Measurements from ENCODE around the gene HELQ. TPM values are rescaled to one million over a fixed set of nuclear protein-coding genes. Genes with fewer than 3 reads are reported as not detected.

The HELQ gene
- total RNA-seq, 6 donors from 2014 or later = 8.9 to 26.2 (median 14.6) TPM

DNA sequence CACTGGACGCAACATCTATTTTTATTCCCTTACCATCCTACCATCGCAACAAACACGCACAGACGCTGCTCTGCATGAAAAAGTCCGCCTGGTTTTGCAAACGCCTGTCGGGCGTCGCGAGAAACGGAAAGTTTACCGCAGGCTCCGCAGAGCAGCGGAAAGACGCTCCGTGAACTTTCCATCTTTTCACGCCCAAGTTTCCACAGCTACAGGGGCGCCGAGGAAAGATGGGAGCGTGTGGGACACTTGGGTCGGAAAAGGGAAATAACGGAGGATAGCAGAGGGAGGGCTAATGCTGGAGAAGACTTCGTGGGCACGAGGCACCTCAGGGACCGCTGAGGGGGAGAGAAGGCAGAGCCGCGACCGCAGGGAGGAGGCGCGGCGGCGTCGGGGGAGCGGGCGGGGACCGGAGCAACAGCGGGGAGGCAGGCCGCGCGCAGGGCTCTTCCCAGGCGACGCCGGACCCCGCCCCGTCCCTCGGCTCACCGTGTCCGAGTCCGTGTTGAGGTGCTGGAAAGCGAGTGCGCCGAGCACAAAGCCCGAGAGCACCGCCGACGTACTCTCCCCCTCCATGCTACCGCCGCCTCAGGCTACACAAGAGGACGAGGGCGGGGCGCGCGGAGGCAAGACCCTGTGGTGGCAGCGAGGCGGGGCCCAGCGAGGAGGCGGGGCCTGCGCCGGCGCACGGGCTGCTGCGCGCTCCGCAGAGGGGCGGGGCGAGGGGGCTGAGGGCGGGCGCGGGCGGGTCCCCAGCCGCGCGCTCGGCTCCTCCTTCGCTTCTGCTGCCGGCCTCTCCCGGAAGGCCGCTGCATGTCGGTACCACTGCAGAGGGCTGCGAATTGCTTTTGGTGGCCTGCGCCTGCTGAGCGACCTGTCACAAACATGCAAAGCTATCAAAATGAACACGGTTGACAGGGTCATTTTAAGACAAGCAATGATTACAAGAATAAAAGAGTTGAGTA is 29.2 kb upstream of the HELQ start, which contains the start of gene ABRAXAS1:
Gene ABRAXAS1 (minus strand): TSS at position 601 of the 962 bp plus-strand sequence. CDS start 28 bp downstream, at position 573.
- 0 to 1% methylated on average over 28 to 64 of the region's 93 CpGs for WGBS, 2 donors
- H3K27ac ChIP-seq = peak within 1 kb of the TSS; percentile 82 to 93 (median 90)
- DNase-seq (peak; percentile 98 to 99), ATAC-seq (ENCODE audit: low FRiP score in 2 of 2) (peak; percentile 98 to 100)
- no peaks in the 10 kb centered on the region for H3K27me3 ChIP-seq
- peak within 1 kb of the TSS; percentile 64 to 90 (median 84) for H3K4me3 ChIP-seq
- TF ChIP-seq POLR2A (IDR thresholded peaks at IDR 0.05) (peak in 3 of 4 donors; percentile 62 to 92 (median 73)), POLR2AphosphoS5 (IDR thresholded peaks at IDR 0.05) (peak; percentile 58 to 97)
- TF ChIP-seq, protein P1, sequence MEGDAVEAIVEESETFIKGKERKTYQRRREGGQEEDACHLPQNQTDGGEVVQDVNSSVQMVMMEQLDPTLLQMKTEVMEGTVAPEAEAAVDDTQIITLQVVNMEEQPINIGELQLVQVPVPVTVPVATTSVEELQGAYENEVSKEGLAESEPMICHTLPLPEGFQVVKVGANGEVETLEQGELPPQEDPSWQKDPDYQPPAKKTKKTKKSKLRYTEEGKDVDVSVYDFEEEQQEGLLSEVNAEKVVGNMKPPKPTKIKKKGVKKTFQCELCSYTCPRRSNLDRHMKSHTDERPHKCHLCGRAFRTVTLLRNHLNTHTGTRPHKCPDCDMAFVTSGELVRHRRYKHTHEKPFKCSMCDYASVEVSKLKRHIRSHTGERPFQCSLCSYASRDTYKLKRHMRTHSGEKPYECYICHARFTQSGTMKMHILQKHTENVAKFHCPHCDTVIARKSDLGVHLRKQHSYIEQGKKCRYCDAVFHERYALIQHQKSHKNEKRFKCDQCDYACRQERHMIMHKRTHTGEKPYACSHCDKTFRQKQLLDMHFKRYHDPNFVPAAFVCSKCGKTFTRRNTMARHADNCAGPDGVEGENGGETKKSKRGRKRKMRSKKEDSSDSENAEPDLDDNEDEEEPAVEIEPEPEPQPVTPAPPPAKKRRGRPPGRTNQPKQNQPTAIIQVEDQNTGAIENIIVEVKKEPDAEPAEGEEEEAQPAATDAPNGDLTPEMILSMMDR (IDR thresholded peaks at IDR 0.05) = no peak
- peaks cover 0 to 4% (median 1%) of the 10 kb centered on the region in 4 donors for H3K36me3 ChIP-seq
- peaks cover 9 to 12% (median 12%) of the 10 kb centered on the region in 4 donors for H3K4me1 ChIP-seq
- H3K9me3 ChIP-seq = peaks cover 0 to 4% (median 0%) of the 10 kb centered on the region in 4 donors

DNA sequence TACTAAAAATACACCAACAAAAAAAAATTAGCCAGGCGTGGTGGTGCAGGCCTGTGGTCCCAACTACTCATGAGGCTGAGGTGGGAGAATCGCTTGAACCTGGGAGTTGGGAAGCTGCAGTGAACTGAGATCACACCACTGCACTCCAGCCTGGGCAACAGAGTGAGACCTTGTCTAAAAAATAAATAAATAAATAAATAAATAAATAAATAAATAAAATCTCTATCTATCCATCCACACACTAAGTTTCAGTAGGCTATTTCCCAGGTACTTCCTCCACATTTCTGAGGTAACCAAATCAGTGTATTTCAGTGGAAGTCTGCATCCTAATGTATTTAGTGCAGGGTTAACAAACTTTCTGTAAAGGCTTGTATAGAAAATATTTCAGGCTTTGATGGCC is 18.3 kb upstream of the HELQ start:
- ATAC-seq (ENCODE audit: low FRiP score in 2 of 2) (no peak), DNase-seq (no peak)
- H3K27me3 ChIP-seq = no peaks in the 10 kb centered on the region
- H3K9me3 ChIP-seq = no peaks in the 10 kb centered on the region
- 88 to 98% methylated on average over 2 of the region's 2 CpGs for WGBS, 2 donors
- H3K36me3 ChIP-seq = peaks cover 0 to 19% (median 5%) of the 10 kb centered on the region in 4 donors
- H3K27ac ChIP-seq = no peak overlapping the region
- TF ChIP-seq POLR2AphosphoS5 (IDR thresholded peaks at IDR 0.05) = no peak
- TF ChIP-seq, protein P1 (IDR thresholded peaks at IDR 0.05) = no peak
- H3K4me1 ChIP-seq = no peaks in the 10 kb centered on the region
- no peak overlapping the region for H3K4me3 ChIP-seq

DNA sequence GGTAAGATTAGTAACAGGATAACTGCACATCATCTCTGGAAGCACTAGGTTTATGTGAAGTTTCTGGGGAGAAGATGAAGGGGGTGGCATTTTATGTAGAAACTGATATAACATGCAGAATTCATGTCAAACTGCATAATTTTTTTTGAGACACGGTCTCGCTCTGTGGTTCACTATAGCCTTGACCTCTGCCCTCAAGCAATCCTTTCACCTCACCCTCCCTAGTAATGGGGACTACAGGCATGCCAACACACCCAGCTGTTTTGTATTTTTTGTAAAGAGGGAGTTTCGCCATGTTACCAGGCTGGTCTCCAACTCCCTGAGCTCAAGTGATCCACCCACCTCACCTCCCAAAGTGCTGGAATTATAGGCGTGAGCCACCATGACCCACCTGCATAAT is 17.8 kb upstream of the HELQ start:
- ATAC-seq (ENCODE audit: low FRiP score in 2 of 2) = no peak
- H3K9me3 ChIP-seq = no peaks in the 10 kb centered on the region
- H3K27ac ChIP-seq = no peak overlapping the region
- TF ChIP-seq POLR2AphosphoS5 (IDR thresholded peaks at IDR 0.05) (no peak), EP300 (IDR thresholded peaks at IDR 0.05) (no peak), POLR2A (IDR thresholded peaks at IDR 0.05) (no peak)
- TF ChIP-seq, protein P1 (IDR thresholded peaks at IDR 0.05) = no peak
- DNase-seq = no peak
- H3K27me3 ChIP-seq = no peaks in the 10 kb centered on the region
- H3K4me1 ChIP-seq = no peaks in the 10 kb centered on the region
- no peak overlapping the region for H3K4me3 ChIP-seq
- 82 to 84% methylated on average over 4 of the region's 4 CpGs for WGBS, 2 donors
- H3K36me3 ChIP-seq = peaks cover 0 to 24% (median 8%) of the 10 kb centered on the region in 4 donors

DNA sequence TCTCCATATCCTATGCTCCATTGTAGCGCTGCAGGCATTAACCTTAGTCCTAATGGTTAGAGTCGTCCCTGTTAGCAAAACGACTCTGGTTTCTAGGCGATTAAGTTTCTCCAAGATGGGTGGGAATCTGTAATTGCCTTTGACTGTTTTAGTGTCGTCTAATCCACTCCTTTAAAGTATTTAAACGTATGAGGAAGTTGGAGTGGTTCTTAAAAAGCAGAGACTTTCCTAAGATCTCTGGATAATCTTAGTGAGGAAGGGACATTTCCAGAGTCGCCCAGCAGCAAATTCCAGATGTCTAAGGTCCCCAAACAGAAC is 520 bp upstream of the HELQ start:
- Histone ChIP-seq H3K36me3 (peaks cover 3 to 46% (median 17%) of the 10 kb centered on the region in 4 donors), H3K27me3 (no peaks in the 10 kb centered on the region), H3K4me3 (peak overlapping the region; percentile 53 to 82 (median 74)), H3K9me3 (no peaks in the 10 kb centered on the region), H3K27ac (peak overlapping the region; percentile 96 to 98 (median 97)), H3K4me1 (peaks cover 20 to 31% (median 24%) of the 10 kb centered on the region in 4 donors)
- DNase-seq (no peak), ATAC-seq (ENCODE audit: low FRiP score in 2 of 2) (no peak)
- 1 to 5% methylated on average over 7 of the region's 7 CpGs for WGBS, 2 donors
- TF ChIP-seq POLR2A (IDR thresholded peaks at IDR 0.05) = no peak
- no peak for TF ChIP-seq EP300 (IDR thresholded peaks at IDR 0.05)
- TF ChIP-seq POLR2AphosphoS5 (IDR thresholded peaks at IDR 0.05) = no peak

DNA sequence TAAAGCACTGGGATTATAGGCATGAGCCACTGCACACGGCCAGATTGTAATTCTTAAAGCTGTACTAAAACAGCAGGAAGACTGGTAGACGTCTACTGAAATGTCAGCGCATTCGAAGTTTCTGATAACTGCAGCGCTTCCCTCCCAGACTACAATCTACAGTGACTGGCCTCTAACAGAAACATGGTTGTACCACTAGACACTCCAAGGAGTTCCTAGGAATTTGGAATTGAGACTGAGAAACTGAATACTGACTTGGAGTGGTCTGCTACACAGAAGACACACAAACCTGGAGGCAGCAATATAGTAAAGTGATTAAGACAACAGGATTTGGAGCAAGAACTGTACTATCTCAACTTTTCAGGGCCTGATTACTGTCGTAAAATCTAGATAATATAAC is 937 bp downstream of the HELQ start:
- peaks cover 0 to 32% (median 5%) of the 10 kb centered on the region in 4 donors for H3K36me3 ChIP-seq
- no peaks in the 10 kb centered on the region for H3K9me3 ChIP-seq
- H3K27ac ChIP-seq = peak overlapping the region; percentile 96 to 98 (median 97)
- ATAC-seq (ENCODE audit: low FRiP score in 2 of 2) (no peak), DNase-seq (no peak)
- H3K27me3 ChIP-seq = no peaks in the 10 kb centered on the region
- H3K4me3 ChIP-seq = peak overlapping the region; percentile 24 to 82 (median 74)
- H3K4me1 ChIP-seq = peaks cover 20 to 31% (median 24%) of the 10 kb centered on the region in 4 donors
- TF ChIP-seq POLR2AphosphoS5 (IDR thresholded peaks at IDR 0.05) (no peak), EP300 (IDR thresholded peaks at IDR 0.05) (no peak), POLR2A (IDR thresholded peaks at IDR 0.05) (no peak)
- TF ChIP-seq, protein P1 (IDR thresholded peaks at IDR 0.05) = no peak
- WGBS, 2 donors = 15 to 23% methylated on average over 4 to 6 of the region's 6 CpGs
